Neutrophil (primary cell): ENCODE measurements around the gene SLC12A9.

Experiments
- H3K27ac ChIP-seq: fragments of 200-600 bp; sonication (generic); 2 replicates; pipeline ENCODE4 v1.5.1; 2016; ENCODE audit warnings: mild to moderate bottlenecking, moderate library complexity
- H3K27me3 ChIP-seq: fragments of 200-600 bp; sonication (generic); 2 replicates; pipeline ENCODE4 v1.6.0; 2016; ENCODE audit warnings: mild to moderate bottlenecking
- H3K36me3 ChIP-seq: fragments of 200-600 bp; sonication (generic); 2 replicates; pipeline ENCODE4 v1.5.1; 2017
- H3K4me1 ChIP-seq, 2 experiments: fragments of 200-600 bp in 1 of 2; sonication (generic) in 1 of 2; 1 replicate in 1 of 2; 2 replicates in 1 of 2; pipeline versions ENCODE4 v1.5.1 to v1.6.1; 2013 to 2016; ENCODE audit warnings: low read depth in 1 of 2, low read length in 1 of 2, mild to moderate bottlenecking in 1 of 2, moderate library complexity in 1 of 2; ENCODE audit not compliant: control insufficient read depth in 1 of 2, insufficient read depth in 1 of 2
- H3K4me3 ChIP-seq, 2 experiments: fragments of 200-600 bp in 1 of 2; sonication (generic) in 1 of 2; 1 replicate in 1 of 2; 2 replicates in 1 of 2; pipeline ENCODE4 v1.5.1; 2013 to 2016; ENCODE audit warnings: low read depth in 1 of 2, low read length in 1 of 2, mild to moderate bottlenecking in 1 of 2, moderate library complexity in 1 of 2
- H3K9me3 ChIP-seq: fragments of 200-600 bp; sonication (generic); 2 replicates; pipeline ENCODE4 v1.5.1; 2016
- CTCF ChIP-seq: fragments of 200-600 bp; sonication (generic); IDR thresholded peaks from 2 replicates; pipeline ENCODE4 v1.5.1; 2016; ENCODE audit warnings: antibody characterized with exemption

The SLC12A9 gene

GRCh38 chr7:100827330-100828226, 24.9 kb upstream of the SLC12A9 start, which contains the start of gene EPHB4:
Gene EPHB4, minus strand, starts transcription at chr7:100827523. Its CDS starts 493 bp downstream, at chr7:100827030.
- Histone ChIP-seq H3K4me1 (peaks cover 33 to 37% of the 10 kb centered on the region in 2 experiments), H3K27ac (peak within 1 kb of the TSS; percentile 85), H3K9me3 (no peaks in the 10 kb centered on the region), H3K4me3 (peak within 1 kb of the TSS; percentile 70 to 72), H3K27me3 (peaks cover 62% of the 10 kb centered on the region), H3K36me3 (peaks cover 15% of the 10 kb centered on the region)
- no peak for TF ChIP-seq CTCF

GRCh38 chr7:100829150-100829716, 23.3 kb upstream of the SLC12A9 start:
- Histone ChIP-seq H3K27ac (no peak overlapping the region), H3K27me3 (peaks cover 75% of the 10 kb centered on the region), H3K4me1 (peaks cover 32 to 34% of the 10 kb centered on the region in 2 experiments), H3K9me3 (no peaks in the 10 kb centered on the region), H3K4me3 (no peak overlapping the region), H3K36me3 (no peaks in the 10 kb centered on the region)
- no peak for TF ChIP-seq CTCF

GRCh38 chr7:100830396-100830795, 22.1 kb upstream of the SLC12A9 start:
- Histone ChIP-seq H3K36me3 (no peaks in the 10 kb centered on the region), H3K27ac (no peak overlapping the region), H3K27me3 (peaks cover 80% of the 10 kb centered on the region), H3K9me3 (no peaks in the 10 kb centered on the region), H3K4me3 (no peak overlapping the region), H3K4me1 (peaks cover 20 to 22% of the 10 kb centered on the region in 2 experiments)
- TF ChIP-seq CTCF: no peak

- TF ChIP-seq CTCF: no peak
- no peaks in the 10 kb centered on the region for H3K36me3 ChIP-seq
- no peak overlapping the region for H3K27ac ChIP-seq
- H3K4me3 ChIP-seq: no peak overlapping the region
- peaks cover 13 to 15% of the 10 kb centered on the region in 2 experiments for H3K4me1 ChIP-seq
- no peaks in the 10 kb centered on the region for H3K9me3 ChIP-seq
- H3K27me3 ChIP-seq: peaks cover 71% of the 10 kb centered on the region
Measured at GRCh38 chr7:100832281-100832633, 20.3 kb upstream of the SLC12A9 start.

GRCh38 chr7:100835903-100836811, 16.4 kb upstream of the SLC12A9 start:
- no peak for TF ChIP-seq CTCF
- H3K4me3 ChIP-seq: no peak overlapping the region
- peaks cover 9 to 10% of the 10 kb centered on the region in 2 experiments for H3K4me1 ChIP-seq
- no peaks in the 10 kb centered on the region for H3K36me3 ChIP-seq
- peaks cover 32% of the 10 kb centered on the region for H3K27me3 ChIP-seq
- H3K9me3 ChIP-seq: no peaks in the 10 kb centered on the region
- H3K27ac ChIP-seq: no peak overlapping the region
